Stimulated activated CD4-positive, alpha-beta T cell treated with anti-CD3 and anti-CD28 coated beads, Interleukin-4, amount 100 ng/mL, for 48 hours (primary cell): Measurements from ENCODE around the gene SLC22A6.
A peak's percentile ranks its signal among the peaks of the same experiment; 100 is the strongest.

Experiments used
- DNase-seq, 2 donors: peaks; one replicate each; pipeline ENCODE4 v3.0.0-alpha.2; 2020; ENCODE audit warnings: low read depth in 2 of 2

The SLC22A6 gene, protein sequence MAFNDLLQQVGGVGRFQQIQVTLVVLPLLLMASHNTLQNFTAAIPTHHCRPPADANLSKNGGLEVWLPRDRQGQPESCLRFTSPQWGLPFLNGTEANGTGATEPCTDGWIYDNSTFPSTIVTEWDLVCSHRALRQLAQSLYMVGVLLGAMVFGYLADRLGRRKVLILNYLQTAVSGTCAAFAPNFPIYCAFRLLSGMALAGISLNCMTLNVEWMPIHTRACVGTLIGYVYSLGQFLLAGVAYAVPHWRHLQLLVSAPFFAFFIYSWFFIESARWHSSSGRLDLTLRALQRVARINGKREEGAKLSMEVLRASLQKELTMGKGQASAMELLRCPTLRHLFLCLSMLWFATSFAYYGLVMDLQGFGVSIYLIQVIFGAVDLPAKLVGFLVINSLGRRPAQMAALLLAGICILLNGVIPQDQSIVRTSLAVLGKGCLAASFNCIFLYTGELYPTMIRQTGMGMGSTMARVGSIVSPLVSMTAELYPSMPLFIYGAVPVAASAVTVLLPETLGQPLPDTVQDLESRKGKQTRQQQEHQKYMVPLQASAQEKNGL

DNA sequence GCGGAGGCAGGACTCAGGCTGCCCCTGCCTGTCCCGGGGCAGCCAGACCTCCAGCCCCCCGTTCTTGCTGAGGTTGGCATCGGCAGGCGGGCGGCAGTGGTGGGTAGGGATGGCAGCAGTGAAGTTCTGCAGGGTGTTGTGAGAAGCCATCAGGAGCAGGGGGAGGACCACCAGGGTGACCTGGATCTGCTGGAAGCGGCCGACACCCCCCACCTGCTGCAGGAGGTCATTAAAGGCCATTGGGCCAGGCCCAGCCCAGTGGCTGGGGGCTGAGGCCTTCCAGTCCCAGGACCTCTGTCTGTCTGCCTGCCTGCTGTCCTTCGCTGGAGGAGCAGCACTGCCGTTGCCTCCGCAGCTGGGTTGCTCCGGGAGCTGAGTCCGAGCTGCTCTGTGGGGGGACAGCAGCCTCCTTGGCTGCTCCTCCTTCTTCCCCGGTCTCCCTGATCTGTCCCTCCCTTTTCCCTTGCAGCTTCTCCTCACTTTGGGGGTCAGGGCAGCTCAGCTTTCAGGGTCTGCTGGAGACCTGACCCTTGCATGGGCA is at the start of gene SLC22A6:
TSS of gene SLC22A6 (minus strand) at position 517 of the 541 bp plus-strand sequence. CDS start at position 240, 277 bp downstream.
- DNase-seq: no peak

- no peak for DNase-seq
Measured at GRCh38 chr11:63032457-63032856, 47.7 kb upstream of the SLC22A6 start.

DNA sequence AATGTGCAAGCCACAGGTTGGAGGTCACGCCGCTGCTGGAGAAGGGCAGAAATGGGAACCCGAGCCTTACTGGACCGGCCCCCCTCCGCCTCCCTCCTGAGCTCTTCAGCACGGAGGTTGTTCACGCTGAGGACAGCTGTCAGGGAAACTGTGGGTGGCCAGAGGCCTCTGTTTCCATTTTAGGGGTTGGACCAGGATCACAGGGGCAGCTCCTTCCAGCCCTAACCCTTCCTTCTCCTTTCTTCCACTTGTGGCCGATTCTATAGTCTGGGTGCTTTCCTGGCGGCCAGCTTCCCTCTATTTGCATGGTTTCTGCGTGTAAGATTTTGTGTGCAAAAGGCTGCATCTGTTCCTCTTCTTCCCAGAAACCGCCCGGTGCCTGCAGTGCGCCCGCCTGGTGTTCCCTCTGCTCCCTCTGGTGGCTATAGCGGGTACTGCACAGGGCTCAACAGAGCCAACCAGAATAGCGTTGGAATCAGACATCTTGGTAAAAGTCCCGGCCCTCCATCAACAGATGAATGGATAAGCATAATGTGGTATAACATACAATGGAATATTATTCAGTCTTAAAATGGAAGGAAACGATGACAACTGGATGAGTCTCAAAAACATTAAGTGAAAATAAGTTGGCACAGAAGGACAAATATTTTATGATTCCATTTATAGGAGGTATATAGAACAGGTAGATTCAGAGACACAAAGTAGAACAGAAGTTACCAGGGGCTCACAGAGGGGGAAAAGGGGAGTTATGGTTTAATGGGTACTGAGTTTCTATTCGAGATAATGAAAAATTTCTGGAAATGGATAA is 39.3 kb upstream of the SLC22A6 start:
- DNase-seq: peak; percentile 80 to 91

GRCh38 chr11:63023222-63023814 is 38.6 kb upstream of the SLC22A6 start:
- DNase-seq: no peak

DNA sequence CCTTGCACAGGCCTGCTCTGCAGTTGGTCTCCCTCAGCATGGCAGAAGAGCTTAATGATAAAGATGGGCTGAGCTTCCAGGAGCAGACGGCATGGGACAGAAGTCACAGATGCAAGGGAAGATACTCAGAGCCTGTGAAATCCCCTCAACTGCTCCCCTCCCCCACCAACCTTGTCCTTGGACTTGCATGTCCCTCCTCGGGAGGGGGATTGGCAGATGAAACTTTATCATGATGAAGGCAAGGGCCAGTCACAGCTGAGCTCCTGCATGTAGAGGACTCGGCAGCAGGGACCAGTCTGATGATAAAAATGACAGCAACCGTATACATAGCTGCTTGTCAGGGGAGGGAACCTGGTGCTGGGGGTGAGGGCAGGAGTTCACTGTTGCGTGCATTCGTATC is 37.7 kb upstream of the SLC22A6 start:
- no peak for DNase-seq

DNA sequence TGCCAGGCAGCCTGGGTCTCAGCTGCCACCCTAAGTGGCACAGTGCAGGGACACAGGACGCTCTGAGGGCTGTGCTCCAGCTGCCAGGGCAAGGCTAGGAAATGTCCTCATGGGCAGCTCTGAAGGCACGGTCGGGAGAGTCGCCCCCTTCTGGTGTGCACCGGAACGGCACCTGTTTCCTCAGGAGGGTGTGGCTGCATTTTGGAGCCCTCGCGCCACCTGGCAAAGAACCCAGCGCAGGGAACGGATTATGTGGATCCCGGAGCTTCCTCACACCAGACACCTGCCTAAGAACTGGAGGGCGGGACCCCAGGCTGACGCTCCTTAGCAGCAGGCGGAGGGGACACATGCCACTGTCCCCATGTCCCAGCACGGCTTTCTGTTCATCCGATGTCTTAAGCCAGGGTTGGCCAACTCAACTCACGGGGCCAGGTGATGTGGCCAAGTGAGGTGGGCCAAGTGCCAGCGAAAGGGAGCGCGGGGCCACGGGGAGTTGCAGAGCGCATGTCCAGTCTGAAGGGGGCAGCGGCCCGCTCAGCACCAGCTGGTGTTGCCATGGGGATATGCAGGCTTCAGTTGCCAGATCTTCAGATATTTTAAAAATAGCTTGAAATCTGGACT is 36.0 kb upstream of the SLC22A6 start:
- DNase-seq: peak; percentile 21 to 52

DNA sequence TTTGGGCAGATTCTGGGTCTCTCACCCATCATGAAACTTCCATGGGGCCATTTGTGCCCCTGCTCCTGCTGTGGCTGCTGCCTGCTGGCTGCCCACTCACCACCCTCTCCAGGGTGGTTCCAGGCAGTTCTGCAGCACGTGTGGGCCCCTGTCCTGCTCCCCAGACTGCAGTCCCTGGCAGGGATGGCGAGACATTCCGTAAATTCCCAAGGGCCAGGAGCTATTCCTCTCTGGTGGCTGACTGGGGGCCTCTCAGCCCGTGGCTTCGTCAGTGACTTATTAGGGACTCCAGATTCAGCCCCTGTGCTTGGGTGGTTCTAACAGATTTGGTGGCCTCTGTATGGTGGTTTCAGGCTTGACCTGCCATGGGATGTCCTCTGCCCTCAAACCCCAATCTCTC is 34.7 kb upstream of the SLC22A6 start:
- DNase-seq: no peak

DNA sequence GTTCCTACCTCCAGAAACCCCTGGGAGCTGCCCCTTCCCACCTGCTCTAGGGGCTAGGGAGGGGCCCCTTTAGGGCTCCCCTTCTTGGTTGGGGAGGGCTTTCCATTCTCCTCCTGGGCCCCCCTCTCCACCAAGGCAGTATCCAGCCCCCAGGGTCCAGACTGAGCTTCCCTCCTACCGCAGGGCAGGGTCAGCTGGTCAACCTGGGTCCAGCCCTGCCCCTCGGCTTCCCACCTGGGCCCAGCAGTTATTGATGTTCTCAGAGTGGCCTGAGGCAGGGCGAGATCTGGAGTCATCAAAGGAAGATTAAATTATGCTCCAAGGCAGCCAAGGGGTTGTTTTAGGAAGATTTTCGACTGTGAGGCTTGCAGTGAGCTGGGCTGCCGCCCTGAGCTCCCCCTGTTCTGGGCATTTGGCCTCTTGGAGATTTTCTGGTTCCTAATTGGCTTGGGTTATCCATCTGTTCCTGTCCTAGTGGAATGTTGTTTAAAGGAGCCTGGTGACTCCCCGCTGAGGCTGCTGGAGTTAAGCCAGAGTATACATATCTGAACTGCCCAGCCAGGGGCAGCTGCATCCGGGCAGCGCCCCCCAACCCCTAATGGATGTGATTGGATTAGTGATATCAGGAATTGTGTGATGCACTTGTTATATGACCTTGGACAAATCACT is 32.7 kb upstream of the SLC22A6 start:
- DNase-seq: no peak

DNA sequence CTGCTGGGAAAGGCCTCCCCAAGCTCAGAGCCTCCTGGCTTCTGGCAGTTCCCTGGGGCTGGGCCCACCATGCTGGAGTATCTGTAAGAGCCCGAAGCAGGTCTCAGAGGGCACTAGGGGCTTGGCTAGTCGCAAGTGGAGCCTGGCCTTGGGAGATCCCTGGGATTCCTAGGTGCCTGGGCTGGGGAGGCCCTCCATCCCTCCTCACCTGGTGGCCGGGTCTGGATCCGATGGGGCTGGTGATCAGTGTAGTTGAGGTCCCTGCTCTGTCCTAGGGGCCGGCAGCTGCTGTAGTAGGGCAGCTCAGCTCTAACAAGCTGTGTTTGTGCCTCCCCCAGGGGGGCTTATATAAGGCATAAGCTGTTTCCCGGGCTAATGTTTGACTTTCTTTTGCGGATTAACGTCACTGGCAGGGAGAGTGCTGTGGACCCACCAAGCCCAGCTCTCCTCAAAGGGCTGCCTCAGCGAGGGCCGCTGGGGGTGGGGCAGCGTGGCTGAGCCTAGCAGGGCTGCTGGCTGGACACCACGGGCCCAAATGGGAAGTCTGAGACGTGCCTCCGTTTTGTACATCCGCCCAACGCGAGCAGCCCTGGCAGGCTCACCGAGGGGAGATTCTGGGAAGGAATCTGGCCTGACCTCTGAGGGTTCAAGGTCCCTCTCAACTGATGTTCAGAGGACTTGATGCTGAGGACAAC is 30.9 kb upstream of the SLC22A6 start, which contains the start of gene SLC22A8:
TSS of gene SLC22A8 (minus strand) at position 321 of the 695 bp plus-strand sequence. CDS start 883 bp downstream, outside the sequence.
- DNase-seq: no peak

DNA sequence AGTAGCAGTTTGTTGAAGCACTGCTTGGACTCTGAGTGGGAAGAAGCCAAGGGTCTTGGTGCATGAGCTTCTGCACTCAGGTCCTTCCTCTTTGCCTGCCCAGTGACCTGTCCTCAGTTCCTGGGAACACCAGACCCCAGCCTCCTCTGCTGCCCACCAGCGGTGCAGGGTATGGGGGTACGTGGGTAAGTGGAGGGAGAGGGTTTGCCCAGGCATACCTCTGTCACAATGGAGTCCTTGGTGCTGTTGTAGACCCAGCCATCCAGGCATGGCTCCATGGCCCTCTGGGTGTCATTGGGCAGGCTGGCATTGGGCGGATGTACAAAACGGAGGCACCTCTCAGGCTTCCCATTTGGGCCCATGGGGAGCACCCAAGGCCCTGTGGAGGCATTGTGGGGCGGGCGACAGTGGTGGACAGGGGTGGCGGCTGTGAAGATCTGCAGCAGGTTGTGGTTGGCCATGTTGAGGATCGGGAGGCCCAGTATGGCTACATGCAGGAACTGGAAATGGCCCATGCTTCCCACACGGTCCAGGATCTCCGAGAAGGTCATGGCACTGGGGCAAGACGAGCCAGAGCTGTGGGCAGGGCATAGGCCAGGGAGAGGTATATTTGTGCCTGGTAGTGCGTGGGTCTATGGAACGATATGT is 29.8 kb upstream of the SLC22A6 start:
- DNase-seq: no peak

- DNase-seq: no peak
Measured at GRCh38 chr11:63012839-63013238, 28.1 kb upstream of the SLC22A6 start.

DNA sequence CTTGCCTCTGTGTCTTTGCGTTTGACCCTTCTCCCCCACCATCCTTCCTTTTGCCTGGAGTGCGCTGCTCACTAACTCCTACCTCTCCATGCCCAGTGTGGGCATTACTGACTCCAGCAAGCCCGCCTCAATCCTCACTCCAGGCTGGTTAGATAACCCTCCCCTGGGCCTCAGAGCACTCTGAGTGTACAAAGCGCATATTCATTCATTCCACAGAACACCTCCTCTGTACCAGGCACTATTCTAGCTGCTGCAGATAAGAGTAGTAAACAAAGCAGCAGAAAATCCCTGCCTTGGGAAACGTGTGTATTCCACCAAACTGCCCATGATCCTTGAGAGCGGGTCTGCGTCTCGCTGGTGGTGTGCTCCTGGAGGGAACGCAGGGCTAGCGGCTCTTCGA is 27.7 kb upstream of the SLC22A6 start:
- DNase-seq: no peak

GRCh38 chr11:63010934-63011439 is 26.2 kb upstream of the SLC22A6 start:
- DNase-seq: no peak

- no peak for DNase-seq
Measured at GRCh38 chr11:63007920-63008319, 23.2 kb upstream of the SLC22A6 start.

- DNase-seq: no peak
Measured at GRCh38 chr11:63001456-63001855, 16.7 kb upstream of the SLC22A6 start.

- DNase-seq: no peak
Measured at GRCh38 chr11:62999649-63000048, 14.9 kb upstream of the SLC22A6 start.

- no peak for DNase-seq
Measured at GRCh38 chr11:62999156-62999555, 14.4 kb upstream of the SLC22A6 start.

GRCh38 chr11:62996271-62996670 is 11.5 kb upstream of the SLC22A6 start:
- DNase-seq: no peak

- DNase-seq: no peak
Measured at GRCh38 chr11:62994775-62995174, 10.0 kb upstream of the SLC22A6 start.
